GM15510 (cell line): Measurements from ENCODE around the gene ABCC6.

Source experiments
- POLR2A ChIP-seq: IDR thresholded peaks from 3 replicates; pipeline ENCODE4 v1.6.1; 2011; ENCODE audit warnings: borderline replicate concordance; ENCODE audit not compliant: insufficient read length; ENCODE audit errors: extremely low read depth

The ABCC6 gene

GRCh38 chr16:16139061-16139460, 84.2 kb downstream of the ABCC6 start:
- TF ChIP-seq POLR2A = no peak

GRCh38 chr16:16138034-16138635, 85.2 kb downstream of the ABCC6 start:
- no peak for TF ChIP-seq POLR2A

DNA sequence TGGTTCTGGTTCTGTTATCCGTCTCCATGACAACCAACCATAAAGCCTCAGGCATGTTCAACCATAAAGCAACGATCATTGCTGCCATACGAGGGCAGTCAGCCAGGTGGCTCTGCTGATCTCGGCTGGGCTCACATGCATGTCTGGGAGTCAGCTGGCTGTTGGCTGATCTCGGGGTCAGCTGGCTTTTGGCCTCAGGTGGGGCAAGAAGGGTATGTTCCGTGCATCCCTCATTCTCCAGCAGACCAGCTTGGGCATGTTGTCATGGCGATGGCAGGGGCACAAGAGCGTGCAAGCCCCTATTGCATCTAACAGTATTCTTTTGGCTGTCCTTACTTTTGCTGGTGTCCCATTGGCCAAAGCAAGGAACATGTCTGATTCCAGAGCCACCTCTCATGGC, 86.2 kb downstream of the ABCC6 start:
- no peak for TF ChIP-seq POLR2A

- TF ChIP-seq POLR2A = no peak
Measured at GRCh38 chr16:16136588-16136987, 86.7 kb downstream of the ABCC6 start.

- no peak for TF ChIP-seq POLR2A
Measured at GRCh38 chr16:16133943-16134604, 89.2 kb downstream of the ABCC6 start.

GRCh38 chr16:16131659-16132058, 91.6 kb downstream of the ABCC6 start:
- no peak for TF ChIP-seq POLR2A

DNA sequence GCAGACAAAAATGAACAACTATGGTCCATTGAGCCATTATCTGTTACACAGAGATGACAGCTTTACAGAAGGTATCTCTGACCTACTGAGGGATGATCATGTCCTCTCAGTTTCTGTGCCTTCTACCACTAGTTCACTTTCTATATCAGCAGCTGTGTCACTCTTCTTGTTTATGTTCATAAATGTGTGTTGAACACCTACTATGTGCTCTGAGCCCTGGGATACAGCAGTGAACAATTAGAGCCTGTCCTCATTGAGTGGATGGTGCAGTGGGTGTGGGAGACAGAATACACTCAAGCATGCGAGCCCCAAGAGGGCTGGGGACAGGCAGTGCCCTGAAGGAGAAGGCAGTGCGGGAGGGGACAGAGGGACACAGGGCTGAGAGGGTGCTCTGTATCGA, 92.1 kb downstream of the ABCC6 start:
- no peak for TF ChIP-seq POLR2A

DNA sequence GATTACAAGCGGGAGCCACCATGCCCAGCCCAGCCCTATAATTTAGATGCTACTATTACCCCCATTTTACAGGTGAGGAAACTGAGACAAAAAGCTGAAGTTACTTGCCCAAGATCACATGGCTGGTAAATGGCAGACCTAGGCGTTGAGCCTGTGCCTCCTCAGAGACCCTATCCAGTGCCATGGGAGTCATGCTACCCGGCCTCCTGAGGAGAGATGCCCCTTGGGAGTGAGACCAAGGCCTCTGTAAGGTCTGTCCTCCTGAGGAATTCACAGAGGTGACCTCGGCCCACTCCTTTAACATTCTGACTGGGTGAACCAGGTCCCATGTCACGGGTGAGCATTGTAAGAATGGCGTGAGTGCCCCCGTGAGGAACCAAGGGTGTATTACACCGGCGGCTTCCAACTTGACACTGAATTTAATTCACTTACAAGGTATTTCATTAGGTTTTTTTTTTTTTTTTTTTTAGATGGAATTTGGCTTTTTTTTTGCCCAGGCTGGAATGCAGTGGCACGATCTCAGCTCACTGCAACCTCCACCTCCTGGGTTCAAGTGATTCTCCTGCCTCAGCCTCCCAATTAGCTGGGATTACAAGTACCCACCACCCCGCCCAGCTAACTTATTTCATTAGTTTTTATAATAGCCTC, 95.7 kb downstream of the ABCC6 start:
- TF ChIP-seq POLR2A = no peak

DNA sequence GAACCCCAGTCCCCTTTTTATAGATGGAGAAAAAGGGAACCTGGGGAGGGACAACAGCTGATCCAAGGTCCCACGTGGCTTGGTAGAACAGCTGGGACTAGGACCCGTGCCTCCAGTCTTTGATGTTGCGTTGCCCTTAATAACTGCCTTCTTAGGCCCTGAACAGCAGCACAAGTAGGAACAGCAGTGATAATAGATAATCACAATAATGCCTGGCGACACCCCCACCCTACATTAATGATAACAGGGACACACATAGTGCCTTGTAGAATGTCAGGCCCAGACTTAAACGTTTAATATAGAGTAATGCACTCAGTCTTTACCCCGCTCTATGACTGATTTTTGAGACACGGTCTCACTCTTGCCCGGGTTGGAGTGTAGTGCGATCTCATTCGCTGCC, 96.4 kb downstream of the ABCC6 start:
- no peak for TF ChIP-seq POLR2A

DNA sequence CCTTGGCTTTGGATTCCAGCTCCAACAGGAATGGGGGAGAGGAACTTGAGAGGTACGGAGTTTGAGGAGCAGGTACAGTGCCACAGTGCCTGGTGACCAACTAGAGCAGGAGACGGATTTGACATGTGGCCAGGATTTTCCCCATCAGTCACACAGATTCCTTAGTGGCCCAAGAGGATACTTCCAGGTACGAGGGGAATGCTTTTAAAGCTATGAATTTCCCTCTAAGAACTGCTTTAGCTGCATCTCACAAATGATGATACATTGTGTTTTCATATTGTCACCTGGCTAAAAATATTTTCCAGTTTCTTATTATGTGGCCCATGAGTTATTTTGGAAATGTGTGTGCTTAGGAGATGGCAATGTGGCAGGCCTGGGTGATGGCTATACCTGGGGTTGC, 98.3 kb downstream of the ABCC6 start:
- TF ChIP-seq POLR2A = no peak

GRCh38 chr16:16124438-16124837, 98.9 kb downstream of the ABCC6 start:
- TF ChIP-seq POLR2A = no peak

- TF ChIP-seq POLR2A = no peak
Measured at GRCh38 chr16:16122264-16122663, 101.0 kb downstream of the ABCC6 start.

- TF ChIP-seq POLR2A = no peak
Measured at GRCh38 chr16:16121185-16121727, 102.0 kb downstream of the ABCC6 start.

- no peak for TF ChIP-seq POLR2A
Measured at GRCh38 chr16:16120382-16121184, 102.7 kb downstream of the ABCC6 start.

DNA sequence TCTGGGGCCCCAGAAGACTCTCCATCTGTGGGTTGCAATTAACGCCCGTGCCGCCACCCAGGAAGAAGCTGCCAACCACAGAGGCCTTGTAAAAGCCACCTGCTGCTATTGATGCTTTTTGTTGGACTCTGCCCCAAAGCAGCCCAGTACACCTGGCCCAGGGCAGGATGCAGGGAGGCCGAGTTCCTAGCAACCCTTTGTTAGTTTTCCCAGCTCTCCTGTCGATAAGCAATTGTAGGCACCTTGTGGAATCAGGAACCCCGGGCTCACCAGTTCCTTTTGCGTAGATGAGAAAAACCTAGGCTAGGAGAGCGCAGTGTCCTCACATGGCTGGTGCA, 103.3 kb downstream of the ABCC6 start:
- TF ChIP-seq POLR2A = no peak
